ENCODE measurements around the gene RBMS3. TPM values are rescaled to one million over a fixed set of nuclear protein-coding genes. Genes with fewer than 3 reads are reported as not detected.

The RBMS3 gene
- total RNA-seq, 3 donors from 2014 or later, result 48.4 to 117 (median 103) TPM

DNA sequence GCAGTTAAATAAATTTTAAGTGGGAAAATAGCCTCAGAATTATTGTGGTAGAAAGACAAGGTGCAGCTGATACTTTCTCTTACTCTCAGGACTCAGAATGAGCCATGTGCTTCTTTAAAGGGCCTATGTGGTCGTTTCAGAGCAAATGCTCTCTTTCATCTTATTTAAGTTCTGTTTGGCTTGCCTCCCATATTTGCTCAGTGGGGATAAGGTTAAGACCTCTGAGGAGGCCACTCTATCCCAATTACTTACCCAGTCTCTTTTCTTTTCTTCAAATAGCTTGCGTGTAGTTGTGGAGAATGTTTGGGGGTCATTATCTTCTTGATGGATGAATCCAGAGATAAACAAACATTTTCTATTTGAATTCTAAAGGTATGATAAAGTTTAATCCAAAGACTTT lies 221.9 kb downstream of the RBMS3 start:
- Histone ChIP-seq H3K4me3 (no peak overlapping the region), H3K27ac (no peak overlapping the region), H3K27me3 (no peaks in the 10 kb centered on the region), H3K4me1 (no peaks in the 10 kb centered on the region), H3K9me3 (no peaks in the 10 kb centered on the region), H3K36me3 (no peaks in the 10 kb centered on the region)
- TF ChIP-seq, protein P1, sequence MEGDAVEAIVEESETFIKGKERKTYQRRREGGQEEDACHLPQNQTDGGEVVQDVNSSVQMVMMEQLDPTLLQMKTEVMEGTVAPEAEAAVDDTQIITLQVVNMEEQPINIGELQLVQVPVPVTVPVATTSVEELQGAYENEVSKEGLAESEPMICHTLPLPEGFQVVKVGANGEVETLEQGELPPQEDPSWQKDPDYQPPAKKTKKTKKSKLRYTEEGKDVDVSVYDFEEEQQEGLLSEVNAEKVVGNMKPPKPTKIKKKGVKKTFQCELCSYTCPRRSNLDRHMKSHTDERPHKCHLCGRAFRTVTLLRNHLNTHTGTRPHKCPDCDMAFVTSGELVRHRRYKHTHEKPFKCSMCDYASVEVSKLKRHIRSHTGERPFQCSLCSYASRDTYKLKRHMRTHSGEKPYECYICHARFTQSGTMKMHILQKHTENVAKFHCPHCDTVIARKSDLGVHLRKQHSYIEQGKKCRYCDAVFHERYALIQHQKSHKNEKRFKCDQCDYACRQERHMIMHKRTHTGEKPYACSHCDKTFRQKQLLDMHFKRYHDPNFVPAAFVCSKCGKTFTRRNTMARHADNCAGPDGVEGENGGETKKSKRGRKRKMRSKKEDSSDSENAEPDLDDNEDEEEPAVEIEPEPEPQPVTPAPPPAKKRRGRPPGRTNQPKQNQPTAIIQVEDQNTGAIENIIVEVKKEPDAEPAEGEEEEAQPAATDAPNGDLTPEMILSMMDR (IDR thresholded peaks at IDR 0.05), result no peak
- TF ChIP-seq POLR2AphosphoS5 (IDR thresholded peaks at IDR 0.05), result no peak
- TF ChIP-seq POLR2A (IDR thresholded peaks at IDR 0.05), result no peak
- intact Hi-C loops (cut with DNase I; ENCODE audit: low total_unique reads), result loop anchor here (5.0 kb wide), 1 partner anchor 90 kb away; no protein-coding TSS in a partner anchor
- no peak for DNase-seq (ENCODE audit: low spot score in 2 of 2)

DNA sequence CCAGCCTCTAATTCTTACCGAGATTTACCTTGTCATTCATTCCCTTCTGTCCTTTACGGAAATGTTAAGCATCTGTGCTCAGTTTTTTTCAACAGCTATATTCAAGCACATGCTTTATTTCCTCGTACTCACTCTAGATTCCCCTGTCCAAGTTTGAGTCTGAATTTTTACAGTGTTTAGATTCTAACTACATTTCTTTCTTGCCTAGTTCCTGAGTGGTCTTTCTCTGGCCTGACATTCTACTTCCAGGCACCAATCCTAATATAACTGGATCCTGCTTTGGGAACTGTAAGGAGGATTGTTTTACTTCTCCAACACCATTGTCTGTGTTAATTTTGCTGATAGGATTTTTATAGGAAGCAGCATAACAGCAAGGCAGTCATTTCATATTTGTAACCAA lies 222.4 kb downstream of the RBMS3 start:
- Histone ChIP-seq H3K4me1 (no peaks in the 10 kb centered on the region), H3K4me3 (no peak overlapping the region), H3K9me3 (no peaks in the 10 kb centered on the region), H3K27me3 (no peaks in the 10 kb centered on the region), H3K27ac (peak overlapping the region in 1 of 2 donors; percentile 71), H3K36me3 (no peaks in the 10 kb centered on the region)
- TF ChIP-seq POLR2AphosphoS5 (IDR thresholded peaks at IDR 0.05) (no peak), POLR2A (IDR thresholded peaks at IDR 0.05) (no peak)
- TF ChIP-seq, protein P1 (IDR thresholded peaks at IDR 0.05), result no peak
- DNase-seq (ENCODE audit: low spot score in 2 of 2), result no peak
- intact Hi-C loops (cut with DNase I; ENCODE audit: low total_unique reads), result loop anchor here (5.0 kb wide), 1 partner anchor 89 kb away; no protein-coding TSS in a partner anchor

DNA sequence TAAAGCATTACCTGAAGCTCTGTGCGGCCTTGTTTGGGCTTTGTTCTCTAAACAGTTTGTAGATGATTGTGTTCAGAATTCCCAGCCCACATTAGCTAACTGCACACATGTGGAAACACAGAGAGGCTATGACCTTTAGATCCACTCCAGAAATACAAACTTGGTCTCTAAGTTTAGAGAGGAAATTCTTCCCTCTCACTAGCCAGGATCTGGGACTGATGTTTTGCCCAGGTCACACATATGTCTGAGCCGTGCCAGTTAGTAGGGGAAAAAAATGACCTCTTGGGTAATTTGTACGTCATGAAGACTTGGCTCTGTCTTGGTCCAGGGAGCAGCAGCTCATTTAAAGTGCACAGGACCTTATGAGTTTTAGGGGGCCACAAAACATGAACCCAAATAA lies 223.1 kb downstream of the RBMS3 start:
- no peak for DNase-seq (ENCODE audit: low spot score in 2 of 2)
- intact Hi-C loops (cut with DNase I; ENCODE audit: low total_unique reads), result loop anchor here (5.0 kb wide), 1 partner anchor 88 kb away; no protein-coding TSS in a partner anchor
- peak overlapping the region in 1 of 2 donors; percentile 71 for H3K27ac ChIP-seq

DNA sequence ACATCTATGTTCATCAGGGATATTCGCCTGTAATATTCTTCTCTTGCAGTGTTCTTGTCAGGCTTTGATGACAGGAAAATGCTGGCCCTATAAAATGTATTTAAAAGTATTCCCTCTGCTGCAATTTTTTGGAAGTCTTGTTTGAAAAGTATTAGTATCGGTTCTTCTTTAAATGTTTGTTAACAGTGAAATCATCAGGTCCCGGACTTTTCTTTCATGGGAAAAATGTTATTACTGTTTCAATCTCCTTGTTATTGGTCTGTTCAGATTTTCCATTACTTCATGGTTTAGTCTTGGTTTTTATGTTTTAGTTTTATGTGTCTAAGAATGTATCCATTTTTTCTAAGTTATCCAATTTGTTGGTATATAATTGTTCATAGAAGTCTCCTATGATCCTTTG lies 225.6 kb downstream of the RBMS3 start:
- intact Hi-C loops (cut with DNase I; ENCODE audit: low total_unique reads), result no loop called here
- no peak overlapping the region for H3K27ac ChIP-seq
- no peaks in the 10 kb centered on the region for H3K4me1 ChIP-seq
- no peak for DNase-seq (ENCODE audit: low spot score in 2 of 2)
- H3K27me3 ChIP-seq, result no peaks in the 10 kb centered on the region
- no peaks in the 10 kb centered on the region for H3K36me3 ChIP-seq
- no peaks in the 10 kb centered on the region for H3K9me3 ChIP-seq
- TF ChIP-seq POLR2AphosphoS5 (IDR thresholded peaks at IDR 0.05) (no peak), POLR2A (IDR thresholded peaks at IDR 0.05) (no peak)
- H3K4me3 ChIP-seq, result no peak overlapping the region

More for the DNA sequence above, 223.1 kb downstream of the RBMS3 start:
- TF ChIP-seq POLR2A (IDR thresholded peaks at IDR 0.05) (no peak), POLR2AphosphoS5 (IDR thresholded peaks at IDR 0.05) (peak in 2 of 3 donors; percentile 49 to 90)
- TF ChIP-seq, protein P1 (IDR thresholded peaks at IDR 0.05), result no peak
- H3K36me3 ChIP-seq, result no peaks in the 10 kb centered on the region
- H3K9me3 ChIP-seq, result no peaks in the 10 kb centered on the region
- no peaks in the 10 kb centered on the region for H3K4me1 ChIP-seq
- H3K4me3 ChIP-seq, result no peak overlapping the region
- no peaks in the 10 kb centered on the region for H3K27me3 ChIP-seq

DNA sequence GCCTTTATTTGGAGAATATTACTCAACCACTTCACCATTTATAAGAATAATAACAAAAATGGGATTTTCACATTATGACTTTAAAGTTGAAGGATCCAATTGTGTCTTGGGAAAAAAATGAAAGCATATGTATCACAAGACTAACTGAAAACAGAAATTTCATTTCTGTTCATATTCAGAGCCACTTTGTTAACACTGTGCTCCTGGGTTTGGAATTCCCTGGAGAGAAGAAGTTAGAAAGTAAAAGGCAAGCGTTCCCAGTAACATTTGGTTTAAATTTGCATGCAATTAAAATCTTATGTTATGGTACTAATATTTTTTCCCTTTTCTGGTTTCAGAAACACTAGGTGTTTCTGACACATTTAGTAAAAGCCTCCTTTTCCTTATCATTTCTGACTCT lies 230.8 kb downstream of the RBMS3 start:
- no peaks in the 10 kb centered on the region for H3K27me3 ChIP-seq
- H3K36me3 ChIP-seq, result no peaks in the 10 kb centered on the region
- H3K4me3 ChIP-seq, result no peak overlapping the region
- intact Hi-C loops (cut with DNase I; ENCODE audit: low total_unique reads), result no loop called here
- DNase-seq (ENCODE audit: low spot score in 2 of 2), result no peak
- H3K27ac ChIP-seq, result no peak overlapping the region
- H3K4me1 ChIP-seq, result peaks cover 0 to 10% of the 10 kb centered on the region in 2 donors
- no peaks in the 10 kb centered on the region for H3K9me3 ChIP-seq
- TF ChIP-seq POLR2A (IDR thresholded peaks at IDR 0.05) (no peak), POLR2AphosphoS5 (IDR thresholded peaks at IDR 0.05) (no peak)
- TF ChIP-seq, protein P1 (IDR thresholded peaks at IDR 0.05), result no peak
